ENCODE results near the gene SCARF2.

SCARF2 gene

DNA sequence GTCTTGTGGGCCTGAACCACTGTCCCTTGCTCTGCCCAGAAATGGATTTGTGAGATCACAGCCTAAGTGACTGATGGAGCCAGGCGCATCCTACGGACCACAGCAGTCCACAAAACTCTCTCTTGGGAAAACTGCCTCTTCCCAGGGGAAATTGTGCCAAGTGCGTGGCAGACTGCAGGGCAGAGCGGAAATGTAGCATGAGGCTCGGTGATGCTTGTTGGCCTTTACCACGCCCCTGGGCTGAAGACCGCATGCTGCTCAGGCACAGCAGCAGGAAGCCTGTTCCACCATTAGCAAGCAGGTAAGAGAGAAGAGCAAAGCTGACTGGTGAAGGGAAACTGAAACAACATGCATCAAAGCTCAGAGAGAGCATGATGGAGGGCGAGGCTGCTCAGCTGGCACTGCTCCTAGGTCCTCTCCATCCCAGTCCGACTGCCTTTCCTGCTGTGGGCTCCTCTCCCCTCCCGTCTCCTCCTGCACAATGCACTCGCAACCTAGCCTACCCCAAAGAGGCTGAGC is 26.5 kb upstream of the SCARF2 start:
- TF ChIP-seq SIN3A (IDR thresholded peaks at IDR 0.05; ENCODE audit: borderline replicate concordance, insufficient read depth, low read length) (no peak), POLR2AphosphoS5 (IDR thresholded peaks at IDR 0.05; ENCODE audit: low read depth, low read length) (no peak), TAF1 (IDR thresholded peaks at IDR 0.05; ENCODE audit: borderline replicate concordance, insufficient read depth, low read length) (no peak), FOXP2 (optimal IDR thresholded peaks at IDR 0.05; ENCODE audit: borderline replicate concordance, extremely low read depth, extremely low read length, insufficient read depth) (no peak)
- TF ChIP-seq, protein P1, sequence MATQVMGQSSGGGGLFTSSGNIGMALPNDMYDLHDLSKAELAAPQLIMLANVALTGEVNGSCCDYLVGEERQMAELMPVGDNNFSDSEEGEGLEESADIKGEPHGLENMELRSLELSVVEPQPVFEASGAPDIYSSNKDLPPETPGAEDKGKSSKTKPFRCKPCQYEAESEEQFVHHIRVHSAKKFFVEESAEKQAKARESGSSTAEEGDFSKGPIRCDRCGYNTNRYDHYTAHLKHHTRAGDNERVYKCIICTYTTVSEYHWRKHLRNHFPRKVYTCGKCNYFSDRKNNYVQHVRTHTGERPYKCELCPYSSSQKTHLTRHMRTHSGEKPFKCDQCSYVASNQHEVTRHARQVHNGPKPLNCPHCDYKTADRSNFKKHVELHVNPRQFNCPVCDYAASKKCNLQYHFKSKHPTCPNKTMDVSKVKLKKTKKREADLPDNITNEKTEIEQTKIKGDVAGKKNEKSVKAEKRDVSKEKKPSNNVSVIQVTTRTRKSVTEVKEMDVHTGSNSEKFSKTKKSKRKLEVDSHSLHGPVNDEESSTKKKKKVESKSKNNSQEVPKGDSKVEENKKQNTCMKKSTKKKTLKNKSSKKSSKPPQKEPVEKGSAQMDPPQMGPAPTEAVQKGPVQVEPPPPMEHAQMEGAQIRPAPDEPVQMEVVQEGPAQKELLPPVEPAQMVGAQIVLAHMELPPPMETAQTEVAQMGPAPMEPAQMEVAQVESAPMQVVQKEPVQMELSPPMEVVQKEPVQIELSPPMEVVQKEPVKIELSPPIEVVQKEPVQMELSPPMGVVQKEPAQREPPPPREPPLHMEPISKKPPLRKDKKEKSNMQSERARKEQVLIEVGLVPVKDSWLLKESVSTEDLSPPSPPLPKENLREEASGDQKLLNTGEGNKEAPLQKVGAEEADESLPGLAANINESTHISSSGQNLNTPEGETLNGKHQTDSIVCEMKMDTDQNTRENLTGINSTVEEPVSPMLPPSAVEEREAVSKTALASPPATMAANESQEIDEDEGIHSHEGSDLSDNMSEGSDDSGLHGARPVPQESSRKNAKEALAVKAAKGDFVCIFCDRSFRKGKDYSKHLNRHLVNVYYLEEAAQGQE (IDR thresholded peaks at IDR 0.05; ENCODE audit: insufficient read depth in 1 of 2, low read depth in 2 of 2, low read length in 2 of 2), result no peak

DNA sequence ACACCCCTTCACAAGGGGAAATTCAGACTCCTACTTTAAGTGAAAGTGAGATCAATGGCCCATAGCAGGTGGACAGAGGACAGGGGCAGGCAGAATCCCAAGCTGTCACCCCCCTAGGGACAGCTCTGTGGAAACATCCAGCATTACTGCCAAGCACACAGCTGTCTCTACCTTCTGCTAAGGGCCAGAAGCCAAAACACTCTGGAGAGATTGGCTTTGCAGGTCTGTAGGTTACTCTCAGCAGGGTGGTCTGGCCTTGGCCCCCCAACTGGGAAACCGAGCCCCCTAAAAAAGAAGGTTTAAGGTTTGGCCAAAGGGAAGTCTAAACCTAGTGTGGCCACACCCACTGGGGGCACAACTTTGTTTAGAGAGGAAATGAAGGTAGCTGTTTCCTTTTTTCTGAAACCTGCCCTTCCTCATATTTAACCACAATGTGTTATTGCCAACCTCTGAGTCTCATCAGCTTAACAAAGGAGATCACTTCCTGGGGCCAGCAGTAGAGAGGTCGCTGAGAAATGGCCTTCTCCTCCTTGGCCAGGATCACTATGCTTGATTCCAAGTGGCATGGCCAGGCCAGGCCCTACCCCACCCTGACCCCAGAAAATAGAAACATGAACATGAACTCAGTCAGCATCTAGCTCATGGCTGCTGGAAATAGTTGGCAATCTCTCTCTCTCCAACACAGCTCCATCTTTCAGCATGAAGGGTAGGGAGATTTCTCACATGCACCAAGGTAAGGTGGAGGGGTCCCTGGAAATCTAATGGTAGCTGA is 25.9 kb upstream of the SCARF2 start:
- TF ChIP-seq SIN3A (IDR thresholded peaks at IDR 0.05; ENCODE audit: borderline replicate concordance, insufficient read depth, low read length), result no peak
- TF ChIP-seq, protein P1 (IDR thresholded peaks at IDR 0.05; ENCODE audit: insufficient read depth in 1 of 2, low read depth in 2 of 2, low read length in 2 of 2), result no peak
- no peak for TF ChIP-seq FOXP2 (optimal IDR thresholded peaks at IDR 0.05; ENCODE audit: borderline replicate concordance, extremely low read depth, extremely low read length, insufficient read depth)
- TF ChIP-seq POLR2AphosphoS5 (IDR thresholded peaks at IDR 0.05; ENCODE audit: low read depth, low read length), result no peak
- TF ChIP-seq TAF1 (IDR thresholded peaks at IDR 0.05; ENCODE audit: borderline replicate concordance, insufficient read depth, low read length), result no peak

DNA sequence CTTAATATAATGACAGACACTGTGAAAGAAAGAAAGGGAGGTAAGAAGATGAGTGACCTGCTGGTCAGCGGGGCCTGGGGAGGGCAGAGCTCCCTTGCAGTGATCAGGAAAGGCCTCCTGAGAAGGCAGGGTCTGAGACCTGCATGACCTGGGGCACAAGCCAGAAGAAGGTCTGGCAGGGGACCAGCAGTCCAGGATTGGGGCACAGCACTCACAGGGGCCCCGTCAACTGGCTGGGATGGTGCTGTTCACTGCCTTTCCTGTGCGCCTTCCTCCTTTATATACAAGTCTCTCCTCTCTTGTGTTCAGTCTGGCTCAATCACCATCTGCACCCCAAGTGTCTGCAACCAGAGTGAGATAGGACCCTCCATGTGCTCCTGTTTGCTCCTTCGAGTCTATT is 22.2 kb upstream of the SCARF2 start:
- TF ChIP-seq SIN3A (IDR thresholded peaks at IDR 0.05; ENCODE audit: borderline replicate concordance, insufficient read depth, low read length), result no peak

DNA sequence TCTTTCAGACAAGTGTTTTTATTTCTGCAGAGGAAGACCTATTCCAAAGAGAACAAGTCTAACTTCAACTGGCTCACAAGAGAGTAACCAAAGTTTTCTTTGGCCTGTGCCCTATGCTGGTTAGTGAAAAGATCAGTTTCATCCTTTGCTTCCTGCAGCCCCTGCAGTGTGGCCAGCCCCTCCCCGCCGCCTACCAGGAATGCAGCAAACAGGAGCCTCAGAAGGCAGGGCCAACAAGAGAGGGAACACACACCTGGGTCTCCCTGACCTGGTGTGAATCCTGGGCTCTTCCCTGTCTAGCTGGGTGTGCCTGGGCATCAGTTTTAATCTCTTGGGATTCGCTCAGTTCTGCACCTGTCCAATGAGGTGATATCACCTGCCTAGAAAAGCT is 21.5 kb upstream of the SCARF2 start:
- TF ChIP-seq POLR2AphosphoS5 (IDR thresholded peaks at IDR 0.05; ENCODE audit: low read depth, low read length), result no peak
- no peak for TF ChIP-seq TAF1 (IDR thresholded peaks at IDR 0.05; ENCODE audit: borderline replicate concordance, insufficient read depth, low read length)
- TF ChIP-seq, protein P1 (IDR thresholded peaks at IDR 0.05; ENCODE audit: insufficient read depth in 1 of 2, low read depth in 2 of 2, low read length in 2 of 2), result no peak
- TF ChIP-seq FOXP2 (optimal IDR thresholded peaks at IDR 0.05; ENCODE audit: borderline replicate concordance, extremely low read depth, extremely low read length, insufficient read depth), result no peak
- TF ChIP-seq SIN3A (IDR thresholded peaks at IDR 0.05; ENCODE audit: borderline replicate concordance, insufficient read depth, low read length), result no peak

DNA sequence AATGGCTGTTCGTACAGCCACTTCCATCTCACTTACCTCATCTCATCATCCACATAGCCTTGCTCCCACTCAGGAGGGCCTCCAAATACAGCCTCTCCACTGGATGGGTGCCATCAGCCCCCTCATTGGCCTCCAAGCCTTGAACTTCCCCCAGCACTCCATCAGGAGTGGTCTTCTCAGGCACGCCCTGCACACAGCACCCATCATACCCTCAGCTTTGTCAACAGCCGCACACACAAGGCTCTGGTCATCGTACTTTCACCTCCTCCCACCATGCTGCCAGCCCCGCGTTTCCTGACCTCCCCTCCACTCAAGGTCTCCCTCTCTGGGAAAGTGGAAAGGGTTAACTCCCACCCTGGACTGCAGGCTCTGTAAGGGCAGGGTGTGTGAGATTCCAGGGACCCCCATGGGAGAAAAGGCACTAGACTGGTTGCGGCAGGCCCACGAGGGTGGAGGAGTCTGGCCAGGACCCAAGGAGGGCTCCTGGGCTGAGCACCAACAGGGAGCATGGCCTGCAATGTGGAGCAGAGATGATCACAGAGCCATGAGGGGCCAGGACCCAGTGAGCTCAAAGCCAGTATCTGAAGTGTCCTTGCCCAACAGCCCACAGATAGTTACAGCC is 21.0 kb upstream of the SCARF2 start:
- TF ChIP-seq, protein P1 (IDR thresholded peaks at IDR 0.05; ENCODE audit: insufficient read depth in 1 of 2, low read depth in 2 of 2, low read length in 2 of 2), result no peak
- TF ChIP-seq TAF1 (IDR thresholded peaks at IDR 0.05; ENCODE audit: borderline replicate concordance, insufficient read depth, low read length) (no peak), SIN3A (IDR thresholded peaks at IDR 0.05; ENCODE audit: borderline replicate concordance, insufficient read depth, low read length) (no peak), POLR2AphosphoS5 (IDR thresholded peaks at IDR 0.05; ENCODE audit: low read depth, low read length) (no peak), FOXP2 (optimal IDR thresholded peaks at IDR 0.05; ENCODE audit: borderline replicate concordance, extremely low read depth, extremely low read length, insufficient read depth) (no peak)
